ENCODE measurements around the gene CAMK2G.
A peak's percentile ranks its signal among the peaks of the same experiment; 100 is the strongest.

The CAMK2G gene

GRCh38 chr10:73857446-73857845, 16.9 kb downstream of the CAMK2G start:
- peak overlapping the region; percentile 90 for H3K27ac Mint-ChIP-seq

DNA sequence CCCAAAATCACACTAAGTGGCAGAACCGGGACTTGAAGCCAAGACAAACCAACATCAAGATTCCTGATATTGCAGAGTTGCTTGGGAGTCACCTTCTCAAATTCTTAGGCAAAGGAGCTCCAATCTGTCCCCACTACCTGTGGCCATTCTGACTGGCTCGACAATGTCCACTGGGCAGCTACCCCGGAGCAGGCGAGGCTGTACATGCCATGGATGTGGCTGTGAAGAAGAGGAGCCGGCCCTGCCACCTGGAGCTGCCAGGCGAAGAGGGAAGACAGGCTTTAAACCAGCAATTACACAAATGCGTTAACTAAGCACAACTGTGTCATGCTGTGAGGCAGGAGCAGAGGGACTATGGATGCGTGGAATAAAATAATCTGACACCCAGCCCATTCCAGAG, 18.1 kb downstream of the CAMK2G start:
- Mint-ChIP-seq H3K27ac (no peak overlapping the region), H3K4me3 (peak overlapping the region; percentile 14)

More at GRCh38 chr10:73857446-73857845, 16.9 kb downstream of the CAMK2G start:
- DNase-seq (ENCODE audit: low spot score) = peak; percentile 59
- H3K36me3 Mint-ChIP-seq (ENCODE audit: low read depth) = peaks cover 62% of the 10 kb centered on the region
- H3K4me3 Mint-ChIP-seq = peak overlapping the region; percentile 75
- H3K4me1 Mint-ChIP-seq (ENCODE audit: low read depth) = peaks cover 47% of the 10 kb centered on the region
- no peaks in the 10 kb centered on the region for H3K27me3 Mint-ChIP-seq (ENCODE audit: low read depth)
- H3K9me3 Mint-ChIP-seq = no peaks in the 10 kb centered on the region

DNA sequence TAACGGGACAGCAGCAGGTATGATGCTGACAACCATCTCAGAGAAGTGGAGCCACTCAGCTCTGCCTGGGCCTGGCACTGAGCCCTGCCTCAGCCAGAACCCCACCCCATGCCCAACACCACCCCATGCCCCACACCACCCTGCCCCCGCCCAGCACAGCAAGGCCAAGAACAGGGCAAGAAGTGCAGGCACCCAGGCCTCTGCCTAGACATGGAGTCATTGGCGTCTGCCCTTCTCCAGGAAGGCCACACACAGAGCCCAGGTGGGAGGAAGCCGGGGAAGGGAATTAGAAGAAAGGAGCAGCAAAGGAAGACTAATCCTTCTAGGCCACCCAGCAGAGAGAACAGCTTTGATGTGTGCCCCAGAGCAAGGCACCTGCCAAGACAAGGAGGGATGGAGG, 18.9 kb downstream of the CAMK2G start:
- peaks cover 67% of the 10 kb centered on the region for H3K36me3 Mint-ChIP-seq (ENCODE audit: low read depth)
- H3K4me1 Mint-ChIP-seq (ENCODE audit: low read depth) = peaks cover 41% of the 10 kb centered on the region
- no peak overlapping the region for H3K27ac Mint-ChIP-seq
- DNase-seq (ENCODE audit: low spot score) = no peak
- H3K4me3 Mint-ChIP-seq = no peak overlapping the region
- H3K27me3 Mint-ChIP-seq (ENCODE audit: low read depth) = no peaks in the 10 kb centered on the region
- no peaks in the 10 kb centered on the region for H3K9me3 Mint-ChIP-seq

More for the DNA sequence above, 18.1 kb downstream of the CAMK2G start:
- Mint-ChIP-seq H3K4me1 (ENCODE audit: low read depth) (peaks cover 45% of the 10 kb centered on the region), H3K36me3 (ENCODE audit: low read depth) (peaks cover 69% of the 10 kb centered on the region), H3K27me3 (ENCODE audit: low read depth) (no peaks in the 10 kb centered on the region), H3K9me3 (no peaks in the 10 kb centered on the region)
- no peak for DNase-seq (ENCODE audit: low spot score)

- Mint-ChIP-seq H3K4me1 (ENCODE audit: low read depth) (peaks cover 35% of the 10 kb centered on the region), H3K9me3 (no peaks in the 10 kb centered on the region)
Measured at GRCh38 chr10:73854310-73854709, 20.0 kb downstream of the CAMK2G start.

GRCh38 chr10:73853196-73853595, 21.2 kb downstream of the CAMK2G start:
- DNase-seq (ENCODE audit: low spot score) = no peak
- H3K27ac Mint-ChIP-seq = no peak overlapping the region
- H3K27me3 Mint-ChIP-seq (ENCODE audit: low read depth) = no peaks in the 10 kb centered on the region
- no peak overlapping the region for H3K4me3 Mint-ChIP-seq
- peaks cover 31% of the 10 kb centered on the region for H3K4me1 Mint-ChIP-seq (ENCODE audit: low read depth)
- peaks cover 59% of the 10 kb centered on the region for H3K36me3 Mint-ChIP-seq (ENCODE audit: low read depth)
- no peaks in the 10 kb centered on the region for H3K9me3 Mint-ChIP-seq

More at GRCh38 chr10:73854310-73854709, 20.0 kb downstream of the CAMK2G start:
- H3K4me3 Mint-ChIP-seq = no peak overlapping the region
- no peak for DNase-seq (ENCODE audit: low spot score)
- peaks cover 58% of the 10 kb centered on the region for H3K36me3 Mint-ChIP-seq (ENCODE audit: low read depth)
- H3K27me3 Mint-ChIP-seq (ENCODE audit: low read depth) = no peaks in the 10 kb centered on the region
- no peak overlapping the region for H3K27ac Mint-ChIP-seq

- no peak overlapping the region for H3K27ac Mint-ChIP-seq
- no peak overlapping the region for H3K4me3 Mint-ChIP-seq
- H3K4me1 Mint-ChIP-seq (ENCODE audit: low read depth) = peaks cover 15% of the 10 kb centered on the region
- DNase-seq (ENCODE audit: low spot score) = no peak
- H3K9me3 Mint-ChIP-seq = no peaks in the 10 kb centered on the region
- no peaks in the 10 kb centered on the region for H3K27me3 Mint-ChIP-seq (ENCODE audit: low read depth)
- peaks cover 57% of the 10 kb centered on the region for H3K36me3 Mint-ChIP-seq (ENCODE audit: low read depth)
Measured at GRCh38 chr10:73850863-73851461, 23.4 kb downstream of the CAMK2G start.

- no peak overlapping the region for H3K27ac Mint-ChIP-seq
- no peak overlapping the region for H3K4me3 Mint-ChIP-seq
- peaks cover 12% of the 10 kb centered on the region for H3K4me1 Mint-ChIP-seq (ENCODE audit: low read depth)
- H3K9me3 Mint-ChIP-seq = no peaks in the 10 kb centered on the region
- peaks cover 55% of the 10 kb centered on the region for H3K36me3 Mint-ChIP-seq (ENCODE audit: low read depth)
- DNase-seq (ENCODE audit: low spot score) = no peak
- H3K27me3 Mint-ChIP-seq (ENCODE audit: low read depth) = no peaks in the 10 kb centered on the region
Measured at GRCh38 chr10:73850211-73850610, 24.1 kb downstream of the CAMK2G start.

- no peaks in the 10 kb centered on the region for H3K9me3 Mint-ChIP-seq
- H3K4me1 Mint-ChIP-seq (ENCODE audit: low read depth) = peaks cover 10% of the 10 kb centered on the region
- peak; percentile 83 for DNase-seq (ENCODE audit: low spot score)
- peak overlapping the region; percentile 59 for H3K4me3 Mint-ChIP-seq
- H3K27me3 Mint-ChIP-seq (ENCODE audit: low read depth) = no peaks in the 10 kb centered on the region
- H3K36me3 Mint-ChIP-seq (ENCODE audit: low read depth) = peaks cover 52% of the 10 kb centered on the region
- H3K27ac Mint-ChIP-seq = peak overlapping the region; percentile 86
Measured at GRCh38 chr10:73848821-73849489, 25.4 kb downstream of the CAMK2G start.

GRCh38 chr10:73847031-73847430, 27.3 kb downstream of the CAMK2G start:
- peaks cover 10% of the 10 kb centered on the region for H3K4me1 Mint-ChIP-seq (ENCODE audit: low read depth)
- no peak overlapping the region for H3K27ac Mint-ChIP-seq
- H3K27me3 Mint-ChIP-seq (ENCODE audit: low read depth) = no peaks in the 10 kb centered on the region
- H3K4me3 Mint-ChIP-seq = no peak overlapping the region
- H3K36me3 Mint-ChIP-seq (ENCODE audit: low read depth) = peaks cover 58% of the 10 kb centered on the region
- no peak for DNase-seq (ENCODE audit: low spot score)
- no peaks in the 10 kb centered on the region for H3K9me3 Mint-ChIP-seq

DNA sequence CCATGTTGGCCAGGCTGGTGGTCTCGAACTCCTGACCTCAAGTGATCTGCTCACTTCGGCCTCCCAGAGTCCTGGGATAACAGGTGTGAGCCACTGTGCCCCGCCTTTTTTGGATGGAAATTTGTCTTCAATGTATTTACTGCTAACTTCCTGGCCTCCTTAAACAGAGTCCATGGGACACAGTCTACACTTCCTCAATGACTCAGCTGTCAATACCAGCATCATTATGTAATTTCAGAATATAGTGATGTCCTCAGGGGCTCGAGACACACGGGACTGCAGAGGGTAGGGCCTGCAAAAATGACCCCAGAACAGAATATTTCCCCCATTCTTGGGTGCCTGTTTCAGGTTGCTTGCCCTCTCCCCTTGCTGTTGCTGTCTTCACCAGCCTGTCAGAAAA, 31.1 kb downstream of the CAMK2G start:
- H3K4me3 Mint-ChIP-seq = no peak overlapping the region
- no peaks in the 10 kb centered on the region for H3K9me3 Mint-ChIP-seq
- no peaks in the 10 kb centered on the region for H3K4me1 Mint-ChIP-seq (ENCODE audit: low read depth)
- H3K27ac Mint-ChIP-seq = no peak overlapping the region
- no peaks in the 10 kb centered on the region for H3K27me3 Mint-ChIP-seq (ENCODE audit: low read depth)
- DNase-seq (ENCODE audit: low spot score) = no peak
- H3K36me3 Mint-ChIP-seq (ENCODE audit: low read depth) = peaks cover 60% of the 10 kb centered on the region

DNA sequence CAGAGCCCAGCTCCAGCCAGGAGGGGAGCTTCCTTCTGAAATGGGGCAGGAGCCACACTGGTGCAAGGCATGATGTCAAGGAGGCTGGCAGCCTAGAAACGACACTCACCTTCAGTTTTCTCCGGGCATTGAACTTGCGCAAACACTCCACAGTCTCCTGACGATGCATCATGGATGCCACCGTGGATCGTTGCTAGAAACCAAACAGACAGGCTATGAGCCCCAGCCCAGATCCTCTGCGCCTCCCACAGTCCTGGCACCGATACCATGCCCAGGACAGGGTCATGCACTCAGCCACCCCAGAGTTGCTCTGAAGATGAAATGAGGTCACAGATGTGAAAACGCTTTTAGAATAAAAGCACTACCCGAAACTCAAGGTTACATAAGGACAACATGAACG, 32.0 kb downstream of the CAMK2G start:
- no peak overlapping the region for H3K27ac Mint-ChIP-seq
- no peak for DNase-seq (ENCODE audit: low spot score)
- H3K4me1 Mint-ChIP-seq (ENCODE audit: low read depth) = no peaks in the 10 kb centered on the region
- no peaks in the 10 kb centered on the region for H3K9me3 Mint-ChIP-seq
- H3K27me3 Mint-ChIP-seq (ENCODE audit: low read depth) = no peaks in the 10 kb centered on the region
- H3K4me3 Mint-ChIP-seq = no peak overlapping the region
- peaks cover 55% of the 10 kb centered on the region for H3K36me3 Mint-ChIP-seq (ENCODE audit: low read depth)

DNA sequence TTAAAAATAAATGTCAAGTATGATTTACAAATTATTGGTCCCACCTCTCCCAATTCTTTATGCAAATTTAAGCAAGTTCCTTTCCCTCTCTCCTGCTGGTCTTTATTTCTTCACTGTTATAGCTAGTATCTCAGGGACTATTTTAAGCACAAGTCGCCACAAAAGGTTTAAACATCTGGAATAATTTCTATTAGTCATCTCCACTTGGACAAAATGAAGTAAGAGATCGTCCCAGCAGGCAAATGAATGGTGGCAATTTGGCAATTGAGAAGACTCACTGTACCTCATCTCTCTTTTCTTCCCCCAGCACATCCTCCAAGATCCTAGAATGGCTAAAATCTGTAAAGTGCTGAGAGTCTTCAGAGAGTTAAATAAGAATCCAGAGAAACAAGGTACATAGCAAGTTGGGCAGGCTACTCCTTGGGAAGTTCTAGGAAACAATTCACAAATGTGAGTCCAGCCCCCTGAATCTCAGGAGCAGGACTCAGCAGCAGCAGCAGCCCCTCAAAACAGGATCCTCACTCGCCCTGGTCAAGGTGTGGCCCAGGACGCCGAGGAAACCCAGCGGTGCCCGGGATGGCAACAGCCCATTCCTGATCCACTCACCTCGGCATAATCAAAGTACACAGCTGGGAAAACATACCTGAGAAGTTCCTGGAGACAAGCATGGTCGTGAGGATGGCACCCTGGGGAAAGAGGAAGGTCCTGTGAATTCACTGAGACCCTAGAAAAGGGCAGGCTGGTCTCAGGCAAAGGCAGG, 32.6 kb downstream of the CAMK2G start:
- DNase-seq (ENCODE audit: low spot score) = no peak
- Mint-ChIP-seq H3K36me3 (ENCODE audit: low read depth) (peaks cover 57% of the 10 kb centered on the region), H3K27ac (no peak overlapping the region), H3K9me3 (no peaks in the 10 kb centered on the region), H3K4me3 (no peak overlapping the region), H3K27me3 (ENCODE audit: low read depth) (no peaks in the 10 kb centered on the region), H3K4me1 (ENCODE audit: low read depth) (no peaks in the 10 kb centered on the region)

- H3K27ac Mint-ChIP-seq = no peak overlapping the region
- no peak overlapping the region for H3K4me3 Mint-ChIP-seq
- H3K9me3 Mint-ChIP-seq = no peaks in the 10 kb centered on the region
- H3K36me3 Mint-ChIP-seq (ENCODE audit: low read depth) = peaks cover 57% of the 10 kb centered on the region
- H3K4me1 Mint-ChIP-seq (ENCODE audit: low read depth) = no peaks in the 10 kb centered on the region
- no peak for DNase-seq (ENCODE audit: low spot score)
- H3K27me3 Mint-ChIP-seq (ENCODE audit: low read depth) = no peaks in the 10 kb centered on the region
Measured at GRCh38 chr10:73841061-73841421, 33.3 kb downstream of the CAMK2G start.

DNA sequence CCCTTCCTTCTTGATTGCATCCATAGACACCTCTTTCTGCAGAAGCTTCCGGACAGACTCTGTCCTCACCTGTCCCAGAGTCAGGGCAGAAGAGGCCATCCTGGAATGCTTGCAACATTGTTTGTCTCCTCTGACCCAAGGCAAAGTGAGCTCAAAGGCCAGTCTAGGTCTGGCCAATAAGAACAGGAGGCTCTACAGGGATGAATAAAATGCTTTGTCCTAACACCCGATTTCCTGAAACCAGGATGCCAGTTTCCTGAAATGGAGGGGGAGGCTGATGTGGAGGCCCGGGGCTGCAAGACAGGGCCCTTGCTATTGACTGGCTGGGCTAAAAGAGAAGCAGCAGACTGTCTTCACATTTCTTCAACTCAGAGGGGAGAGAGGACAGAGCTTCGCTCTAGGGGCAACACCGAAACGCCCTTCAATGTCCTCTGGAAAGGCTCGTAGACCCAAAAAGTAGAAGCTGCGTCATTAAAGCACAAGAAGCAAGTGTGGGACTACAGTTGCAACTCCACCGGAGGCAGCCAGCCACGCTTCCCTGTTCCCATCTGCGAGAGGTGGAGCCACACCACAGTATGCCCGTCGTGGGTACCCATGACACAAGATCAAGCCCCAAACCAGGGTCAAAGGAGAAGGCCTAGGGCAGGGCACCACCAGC, 33.8 kb downstream of the CAMK2G start:
- no peaks in the 10 kb centered on the region for H3K4me1 Mint-ChIP-seq (ENCODE audit: low read depth)
- H3K27ac Mint-ChIP-seq = no peak overlapping the region
- H3K27me3 Mint-ChIP-seq (ENCODE audit: low read depth) = no peaks in the 10 kb centered on the region
- no peak overlapping the region for H3K4me3 Mint-ChIP-seq
- H3K9me3 Mint-ChIP-seq = no peaks in the 10 kb centered on the region
- no peak for DNase-seq (ENCODE audit: low spot score)
- peaks cover 54% of the 10 kb centered on the region for H3K36me3 Mint-ChIP-seq (ENCODE audit: low read depth)

Data from T-helper 2 cell treated with Interferon-gamma antibody and Interleukin-4, amounts not matched to agents 5 μg/mL and 100 μg/mL, for 36 hours (primary cell).